HepG2 (cell line): ENCODE data around the gene SYNJ2. TPM values are rescaled to one million over a fixed set of nuclear protein-coding genes. Genes with fewer than 3 reads are reported as not detected.

Source experiments
- CEBPB ChIP-seq: IDR thresholded peaks from 2 replicates; pipeline ENCODE4 v1.6.1; 2011; ENCODE audit warnings: low read depth, low read length, improper control_type of control experiment, borderline replicate concordance
- GTF2F1 ChIP-seq: fragments of 150-350 bp; IDR thresholded peaks from 2 replicates; pipeline ENCODE4 v1.6.1; 2014; ENCODE audit warnings: low read length
- HDAC1 ChIP-seq: sonication (generic); formaldehyde crosslinking; IDR thresholded peaks from 2 replicates; pipeline ENCODE4 v1.5.1; 2020; ENCODE audit warnings: mild to moderate bottlenecking, missing genetic modification reagents
- JARID2 ChIP-seq: sonication (generic); formaldehyde crosslinking; IDR thresholded peaks from 2 replicates; pipeline ENCODE4 v1.8.1; 2023; ENCODE audit warnings: missing genetic modification reagents, inconsistent platforms; ENCODE audit not compliant: insufficient replicate concordance
- KDM5A ChIP-seq: fragments of 200-600 bp; sonication (generic); IDR thresholded peaks from 2 replicates; pipeline ENCODE4 v1.7.0; 2018; ENCODE audit warnings: antibody characterized with exemption, mild to moderate bottlenecking, low read length, borderline replicate concordance
- POGZ ChIP-seq: sonication (generic); formaldehyde crosslinking; IDR thresholded peaks from 2 replicates; pipeline ENCODE4 v1.4.0; 2020; ENCODE audit warnings: mild to moderate bottlenecking, missing genetic modification reagents
- SMAD3 ChIP-seq: sonication (generic); formaldehyde crosslinking; IDR thresholded peaks from 2 replicates; pipeline ENCODE4 v1.4.0; 2020; ENCODE audit warnings: missing genetic modification reagents
- ZFP1 ChIP-seq: IDR thresholded peaks from 2 replicates; pipeline ENCODE4 v1.6.1; 2016
- ZNF225 ChIP-seq: sonication (generic); formaldehyde crosslinking; IDR thresholded peaks from 2 replicates; pipeline ENCODE4 v1.4.0; 2020; ENCODE audit warnings: mild to moderate bottlenecking, missing genetic modification reagents
- ZNF382 ChIP-seq: sonication (generic); formaldehyde crosslinking; IDR thresholded peaks from 2 replicates; pipeline ENCODE4 v1.5.0; 2020; ENCODE audit warnings: missing genetic modification reagents, mild to moderate bottlenecking, borderline replicate concordance
- ZNF441 ChIP-seq: sonication (generic); formaldehyde crosslinking; IDR thresholded peaks from 2 replicates; pipeline ENCODE4 v1.7.0; 2021; ENCODE audit warnings: missing genetic modification reagents, borderline replicate concordance
- ZNF549 ChIP-seq: sonication (generic); formaldehyde crosslinking; IDR thresholded peaks from 2 replicates; pipeline ENCODE4 v1.5.0; 2020; ENCODE audit warnings: missing genetic modification reagents
- ZNF749 ChIP-seq: sonication (generic); formaldehyde crosslinking; IDR thresholded peaks from 2 replicates; pipeline ENCODE4 v1.8.0; 2022; ENCODE audit warnings: mild to moderate bottlenecking, missing genetic modification reagents, moderate library complexity, borderline replicate concordance
- ZNF878 ChIP-seq: sonication (generic); formaldehyde crosslinking; IDR thresholded peaks from 2 replicates; pipeline ENCODE4 v1.8.1; 2023; ENCODE audit warnings: mild to moderate bottlenecking, missing genetic modification reagents, moderate library complexity
- polyA plus RNA-seq, 8 experiments: library from polyadenylated mRNA; depleted of rRNA in 3 of 8; stranded (reverse) in 7 of 8; unstranded in 1 of 8; fragments of >200 nt; fragmentation: Illumina TruSeq in 4 of 8; extraction: Trizol in 4 of 8; gene quantifications; 2 replicates each; pipeline versions ENCODE4 v1.2.1 to v1.2.3, GENCODE V29; 2011 to 2016; ENCODE audit warnings: low read depth in 4 of 8, missing spikeins in 1 of 8, mixed read lengths in 1 of 8; ENCODE audit not compliant: insufficient read depth in 1 of 8
- total RNA-seq, 5 experiments: library from RNA; depleted of rRNA; stranded (reverse); fragments of >200 nt; fragmentation: Illumina TruSeq; extraction: Trizol; gene quantifications; 2 replicates each; pipeline ENCODE4 v1.2.3, GENCODE V29; 2016; ENCODE audit warnings: low read depth in 1 of 5
- TF ChIP-seq, protein P1 (sequence below): sonication (generic); formaldehyde crosslinking; IDR thresholded peaks from 2 replicates; pipeline ENCODE4 v1.9.0; 2021; ENCODE audit warnings: missing genetic modification reagents, mild to moderate bottlenecking, borderline replicate concordance
- TF ChIP-seq, protein P2 (sequence below): sonication (generic); formaldehyde crosslinking; IDR thresholded peaks from 2 replicates; pipeline ENCODE4 v1.8.1; 2023; ENCODE audit warnings: missing genetic modification reagents, inconsistent platforms, borderline replicate concordance
- TF ChIP-seq, protein P3 (sequence below): sonication (generic); formaldehyde crosslinking; IDR thresholded peaks from 2 replicates; pipeline ENCODE4 v1.5.0; 2020; ENCODE audit warnings: mild to moderate bottlenecking, low read depth, missing genetic modification reagents, borderline replicate concordance
- TF ChIP-seq, protein P4 (sequence below): IDR thresholded peaks from 2 replicates; pipeline ENCODE4 v1.6.1; 2016
- TF ChIP-seq, protein P5 (sequence below): sonication (generic); formaldehyde crosslinking; IDR thresholded peaks from 2 replicates; pipeline ENCODE4 v1.4.0; 2020; ENCODE audit warnings: mild to moderate bottlenecking, missing genetic modification reagents
- TF ChIP-seq, protein P6 (sequence below): sonication (generic); formaldehyde crosslinking; IDR thresholded peaks from 2 replicates; pipeline ENCODE4 v1.8.1; 2022; ENCODE audit warnings: mild to moderate bottlenecking, missing genetic modification reagents

SYNJ2 gene
- total and polyA plus RNA-seq, 2 of the 13 experiments (the other 11 are each of a cell fraction or from before 2014, with no cell fraction given): 39.1 to 57.6 TPM

DNA sequence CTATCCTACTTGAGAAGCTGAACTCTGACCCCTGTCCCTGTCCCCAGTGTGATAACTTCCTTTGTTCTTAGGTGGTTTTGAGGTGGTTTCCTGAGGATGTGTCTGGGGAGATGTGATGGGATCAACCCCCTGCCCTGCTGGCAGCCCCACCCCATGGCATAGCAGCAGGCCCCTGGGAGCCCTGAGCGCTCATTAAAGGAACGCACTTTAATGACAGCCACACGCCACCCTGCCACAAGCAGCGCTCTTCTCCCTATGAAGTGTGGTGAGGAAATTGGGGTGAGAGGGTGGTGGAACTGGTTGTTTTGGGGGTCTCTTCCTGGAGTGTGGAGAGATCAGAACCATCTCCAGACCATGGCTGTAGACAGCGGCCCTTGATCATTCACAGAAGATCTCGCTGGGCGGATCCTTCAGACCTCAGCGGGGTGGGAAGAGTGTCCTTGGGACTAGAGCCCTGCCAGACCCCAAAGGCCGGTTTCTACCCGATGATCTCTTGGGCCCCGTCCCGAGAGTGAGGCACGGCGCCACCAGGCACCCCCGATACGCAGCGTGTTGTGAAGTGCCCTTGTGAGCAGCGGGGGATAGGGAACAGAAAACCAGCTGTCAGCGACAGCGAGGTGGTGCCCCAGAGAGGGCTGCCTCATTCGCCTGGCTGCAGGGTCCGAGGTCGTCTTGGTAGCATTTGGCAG is 45.4 kb downstream of the SYNJ2 start (continued):
- TF ChIP-seq, protein P1, sequence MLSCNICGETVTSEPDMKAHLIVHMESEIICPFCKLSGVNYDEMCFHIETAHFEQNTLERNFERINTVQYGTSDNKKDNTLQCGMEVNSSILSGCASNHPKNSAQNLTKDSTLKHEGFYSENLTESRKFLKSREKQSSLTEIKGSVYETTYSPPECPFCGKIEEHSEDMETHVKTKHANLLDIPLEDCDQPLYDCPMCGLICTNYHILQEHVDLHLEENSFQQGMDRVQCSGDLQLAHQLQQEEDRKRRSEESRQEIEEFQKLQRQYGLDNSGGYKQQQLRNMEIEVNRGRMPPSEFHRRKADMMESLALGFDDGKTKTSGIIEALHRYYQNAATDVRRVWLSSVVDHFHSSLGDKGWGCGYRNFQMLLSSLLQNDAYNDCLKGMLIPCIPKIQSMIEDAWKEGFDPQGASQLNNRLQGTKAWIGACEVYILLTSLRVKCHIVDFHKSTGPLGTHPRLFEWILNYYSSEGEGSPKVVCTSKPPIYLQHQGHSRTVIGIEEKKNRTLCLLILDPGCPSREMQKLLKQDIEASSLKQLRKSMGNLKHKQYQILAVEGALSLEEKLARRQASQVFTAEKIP: no peak
- TF ChIP-seq ZFP1 (CRISPR knock-in tag) (no peak), ZNF225 (CRISPR knock-in tag) (no peak), SMAD3 (CRISPR knock-in tag) (no peak), ZNF382 (CRISPR knock-in tag) (no peak), GTF2F1 (no peak), KDM5A (no peak), CEBPB (no peak), ZNF878 (peak; percentile 9; the same call in 1 of the 2 replicates), JARID2 (CRISPR knock-in tag) (no peak), POGZ (CRISPR knock-in tag) (0 out of 2 replicates have a peak, but pooled peaks have one; percentile 4), ZNF441 (CRISPR knock-in tag) (no peak), ZNF749 (CRISPR knock-in tag) (no peak), ZNF549 (CRISPR knock-in tag) (no peak), HDAC1 (CRISPR knock-in tag) (no peak; the same call in 1 of the 2 replicates)
- TF ChIP-seq, protein P2, sequence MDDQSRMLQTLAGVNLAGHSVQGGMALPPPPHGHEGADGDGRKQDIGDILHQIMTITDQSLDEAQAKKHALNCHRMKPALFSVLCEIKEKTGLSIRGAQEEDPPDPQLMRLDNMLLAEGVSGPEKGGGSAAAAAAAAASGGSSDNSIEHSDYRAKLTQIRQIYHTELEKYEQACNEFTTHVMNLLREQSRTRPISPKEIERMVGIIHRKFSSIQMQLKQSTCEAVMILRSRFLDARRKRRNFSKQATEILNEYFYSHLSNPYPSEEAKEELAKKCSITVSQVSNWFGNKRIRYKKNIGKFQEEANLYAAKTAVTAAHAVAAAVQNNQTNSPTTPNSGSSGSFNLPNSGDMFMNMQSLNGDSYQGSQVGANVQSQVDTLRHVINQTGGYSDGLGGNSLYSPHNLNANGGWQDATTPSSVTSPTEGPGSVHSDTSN (CRISPR knock-in tag): no peak
- TF ChIP-seq, protein P3, sequence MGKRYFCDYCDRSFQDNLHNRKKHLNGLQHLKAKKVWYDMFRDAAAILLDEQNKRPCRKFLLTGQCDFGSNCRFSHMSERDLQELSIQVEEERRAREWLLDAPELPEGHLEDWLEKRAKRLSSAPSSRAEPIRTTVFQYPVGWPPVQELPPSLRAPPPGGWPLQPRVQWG (CRISPR knock-in tag): no peak
- TF ChIP-seq, protein P4, sequence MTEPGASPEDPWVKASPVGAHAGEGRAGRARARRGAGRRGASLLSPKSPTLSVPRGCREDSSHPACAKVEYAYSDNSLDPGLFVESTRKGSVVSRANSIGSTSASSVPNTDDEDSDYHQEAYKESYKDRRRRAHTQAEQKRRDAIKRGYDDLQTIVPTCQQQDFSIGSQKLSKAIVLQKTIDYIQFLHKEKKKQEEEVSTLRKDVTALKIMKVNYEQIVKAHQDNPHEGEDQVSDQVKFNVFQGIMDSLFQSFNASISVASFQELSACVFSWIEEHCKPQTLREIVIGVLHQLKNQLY (CRISPR knock-in tag): no peak
- TF ChIP-seq, protein P5, sequence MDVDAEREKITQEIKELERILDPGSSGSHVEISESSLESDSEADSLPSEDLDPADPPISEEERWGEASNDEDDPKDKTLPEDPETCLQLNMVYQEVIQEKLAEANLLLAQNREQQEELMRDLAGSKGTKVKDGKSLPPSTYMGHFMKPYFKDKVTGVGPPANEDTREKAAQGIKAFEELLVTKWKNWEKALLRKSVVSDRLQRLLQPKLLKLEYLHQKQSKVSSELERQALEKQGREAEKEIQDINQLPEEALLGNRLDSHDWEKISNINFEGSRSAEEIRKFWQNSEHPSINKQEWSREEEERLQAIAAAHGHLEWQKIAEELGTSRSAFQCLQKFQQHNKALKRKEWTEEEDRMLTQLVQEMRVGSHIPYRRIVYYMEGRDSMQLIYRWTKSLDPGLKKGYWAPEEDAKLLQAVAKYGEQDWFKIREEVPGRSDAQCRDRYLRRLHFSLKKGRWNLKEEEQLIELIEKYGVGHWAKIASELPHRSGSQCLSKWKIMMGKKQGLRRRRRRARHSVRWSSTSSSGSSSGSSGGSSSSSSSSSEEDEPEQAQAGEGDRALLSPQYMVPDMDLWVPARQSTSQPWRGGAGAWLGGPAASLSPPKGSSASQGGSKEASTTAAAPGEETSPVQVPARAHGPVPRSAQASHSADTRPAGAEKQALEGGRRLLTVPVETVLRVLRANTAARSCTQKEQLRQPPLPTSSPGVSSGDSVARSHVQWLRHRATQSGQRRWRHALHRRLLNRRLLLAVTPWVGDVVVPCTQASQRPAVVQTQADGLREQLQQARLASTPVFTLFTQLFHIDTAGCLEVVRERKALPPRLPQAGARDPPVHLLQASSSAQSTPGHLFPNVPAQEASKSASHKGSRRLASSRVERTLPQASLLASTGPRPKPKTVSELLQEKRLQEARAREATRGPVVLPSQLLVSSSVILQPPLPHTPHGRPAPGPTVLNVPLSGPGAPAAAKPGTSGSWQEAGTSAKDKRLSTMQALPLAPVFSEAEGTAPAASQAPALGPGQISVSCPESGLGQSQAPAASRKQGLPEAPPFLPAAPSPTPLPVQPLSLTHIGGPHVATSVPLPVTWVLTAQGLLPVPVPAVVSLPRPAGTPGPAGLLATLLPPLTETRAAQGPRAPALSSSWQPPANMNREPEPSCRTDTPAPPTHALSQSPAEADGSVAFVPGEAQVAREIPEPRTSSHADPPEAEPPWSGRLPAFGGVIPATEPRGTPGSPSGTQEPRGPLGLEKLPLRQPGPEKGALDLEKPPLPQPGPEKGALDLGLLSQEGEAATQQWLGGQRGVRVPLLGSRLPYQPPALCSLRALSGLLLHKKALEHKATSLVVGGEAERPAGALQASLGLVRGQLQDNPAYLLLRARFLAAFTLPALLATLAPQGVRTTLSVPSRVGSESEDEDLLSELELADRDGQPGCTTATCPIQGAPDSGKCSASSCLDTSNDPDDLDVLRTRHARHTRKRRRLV (CRISPR knock-in tag): no peak
- TF ChIP-seq, protein P6, sequence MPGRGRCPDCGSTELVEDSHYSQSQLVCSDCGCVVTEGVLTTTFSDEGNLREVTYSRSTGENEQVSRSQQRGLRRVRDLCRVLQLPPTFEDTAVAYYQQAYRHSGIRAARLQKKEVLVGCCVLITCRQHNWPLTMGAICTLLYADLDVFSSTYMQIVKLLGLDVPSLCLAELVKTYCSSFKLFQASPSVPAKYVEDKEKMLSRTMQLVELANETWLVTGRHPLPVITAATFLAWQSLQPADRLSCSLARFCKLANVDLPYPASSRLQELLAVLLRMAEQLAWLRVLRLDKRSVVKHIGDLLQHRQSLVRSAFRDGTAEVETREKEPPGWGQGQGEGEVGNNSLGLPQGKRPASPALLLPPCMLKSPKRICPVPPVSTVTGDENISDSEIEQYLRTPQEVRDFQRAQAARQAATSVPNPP (CRISPR knock-in tag): no peak
